Sigmoid colon (tissue), 7 donors: Measurements from ENCODE around the gene HECTD4. TPM values are rescaled to one million over a fixed set of nuclear protein-coding genes. Genes with fewer than 3 reads are reported as not detected.
"Not testable (repeated sequence)": the region's sequence is repeated elsewhere in the genome, so short reads cannot be mapped to it uniquely, and the experiment has no call there.

Source experiments
- DNase-seq: peaks from one replicate; pipeline ENCODE4 v3.0.0-alpha.2; 2019
- H3K27ac ChIP-seq, 4 donors: fragments of 200-600 bp; sonication (generic); one replicate each; pipeline ENCODE4 v1.5.1; 2016 to 2019; ENCODE audit warnings: mild to moderate bottlenecking in 1 of 4
- H3K27me3 ChIP-seq, 3 donors: fragments of 200-600 bp; sonication (generic); one replicate each; pipeline ENCODE4 v1.5.1; 2019; ENCODE audit warnings: mild to moderate bottlenecking in 1 of 3
- H3K36me3 ChIP-seq, 4 donors: fragments of 200-600 bp; sonication (generic); one replicate each; pipeline ENCODE4 v1.5.1; 2016 to 2019
- H3K4me1 ChIP-seq, 4 donors: fragments of 200-600 bp; sonication (generic); one replicate each; pipeline ENCODE4 v1.5.1; 2017 to 2019
- H3K4me3 ChIP-seq, 4 donors: fragments of 200-600 bp; sonication (generic); one replicate each; pipeline ENCODE4 v1.5.1; 2017 to 2019; ENCODE audit warnings: mild to moderate bottlenecking in 2 of 4, moderate library complexity in 1 of 4
- H3K9me3 ChIP-seq, 4 donors: fragments of 200-600 bp in 3 of 4; sonication (generic) in 3 of 4; one replicate each; pipeline versions ENCODE4 v1.5.1 to v1.6.1; 2013 to 2019
- CTCF ChIP-seq, 4 experiments: fragments of 450-650 bp in 3 of 4; fragments of 200-600 bp in 1 of 4; IDR thresholded peaks; one replicate each; pipeline ENCODE4 v1.5.1; 2016 to 2019; ENCODE audit warnings: antibody characterized with exemption in 4 of 4, mild to moderate bottlenecking in 3 of 4, moderate library complexity in 2 of 4
- EP300 ChIP-seq, 4 donors: sonication (generic); formaldehyde crosslinking; IDR thresholded peaks; one replicate each; pipeline ENCODE4 v1.6.1; 2017; ENCODE audit warnings: antibody characterized with exemption in 4 of 4
- POLR2A ChIP-seq, 2 donors: fragments of 450-650 bp; IDR thresholded peaks; one replicate each; pipeline ENCODE4 v1.6.1; 2016; ENCODE audit warnings: antibody characterized with exemption in 2 of 2, mild to moderate bottlenecking in 2 of 2, moderate library complexity in 2 of 2
- POLR2AphosphoS5 ChIP-seq, 4 donors: sonication (generic); formaldehyde crosslinking; IDR thresholded peaks; one replicate each; pipeline ENCODE4 v1.6.1; 2017; ENCODE audit warnings: antibody characterized with exemption in 4 of 4
- WGBS, 2 donors: extraction: QIAGEN DNeasy Blood & Tissue Kit; methylation state at CpG; one replicate each; pipeline ENCODE4 v1.1.7; 2013; 5-methylcytosine and 5-hydroxymethylcytosine counted together
- intact Hi-C: fragments of 100-400 bp; cut with DNase I; formaldehyde crosslinking; loops from one replicate; pipeline ENCODE4 v1.15.1; 2023
- polyA plus RNA-seq, 3 donors: library from polyadenylated mRNA; stranded (reverse); fragments of 200-250 nt; gene quantifications; one replicate each; pipeline ENCODE4 v1.2.3, GENCODE V29; 2013
- total RNA-seq, 4 donors: library from RNA; depleted of rRNA; stranded (reverse); fragments of >200 nt; gene quantifications; one replicate each; pipeline ENCODE4 v1.1.0, GENCODE V29; 2016
- donor health status: healthy with polysubstance abuse.
- donor health status: Bipolar disorder and iron deficiency.
- donor health status: healthy.

Gene HECTD4
- total and polyA plus RNA-seq, 7 donors: 5.4 to 64.8 (median 26.0) TPM

DNA sequence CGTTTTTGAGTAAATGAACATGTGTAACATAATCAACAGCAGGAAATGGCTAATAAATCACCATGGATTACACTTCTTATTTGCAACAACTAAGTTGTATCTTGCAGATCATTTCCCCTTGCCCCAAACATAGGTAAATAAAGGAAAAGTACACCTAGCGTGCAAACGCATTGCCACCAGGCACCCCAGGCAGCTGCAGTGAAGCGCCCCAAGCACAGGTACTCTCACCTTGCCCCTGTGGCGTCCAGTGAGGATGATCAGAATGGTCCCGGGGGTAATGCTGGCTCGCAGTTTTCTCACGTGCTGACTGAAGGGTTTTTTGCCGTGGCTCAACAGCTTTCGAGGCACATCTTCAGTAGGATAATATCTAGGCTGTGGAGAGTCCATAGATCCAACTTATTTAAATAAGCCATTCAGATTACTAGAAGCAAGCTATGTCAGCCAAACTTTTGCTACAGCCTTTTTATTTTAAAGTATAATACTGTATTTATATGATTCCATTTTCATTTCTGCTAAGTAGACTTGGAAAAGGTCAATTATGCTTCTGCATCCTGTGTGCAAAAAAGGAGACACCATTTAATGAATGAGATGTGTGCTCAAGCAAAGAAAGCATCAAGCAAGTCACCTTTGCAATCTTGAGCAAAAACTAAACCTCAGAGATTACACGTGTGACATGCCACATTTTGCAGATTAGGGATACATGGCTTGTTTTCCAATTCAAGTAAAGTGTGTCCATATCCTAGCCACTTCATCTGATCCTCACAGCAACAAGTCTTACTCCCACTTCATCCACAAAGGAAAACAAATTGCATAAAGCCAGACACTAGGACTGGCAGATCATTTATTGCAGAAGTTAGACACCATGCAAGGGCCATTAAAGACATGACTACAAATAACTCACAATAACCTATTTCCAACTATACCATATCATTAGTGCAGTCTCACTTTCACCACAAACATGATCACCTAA, 24.6 kb upstream of the HECTD4 start:
- H3K36me3 ChIP-seq: peaks cover 7 to 43% (median 31%) of the 10 kb centered on the region in 4 donors
- no peaks in the 10 kb centered on the region for H3K27me3 ChIP-seq
- H3K27ac ChIP-seq: no peak overlapping the region
- DNase-seq: no peak
- no peaks in the 10 kb centered on the region for H3K9me3 ChIP-seq
- WGBS, 2 donors: 73 to 85% methylated on average over 11 of the region's 11 CpGs
- intact Hi-C loops: loop anchor here (5.0 kb wide), 1 partner anchor 565 kb away; the partner anchor contains the start of gene MAPKAPK5
- TF ChIP-seq POLR2A (IDR thresholded peaks at IDR 0.05) (no peak), POLR2AphosphoS5 (IDR thresholded peaks at IDR 0.05) (no peak), CTCF (IDR thresholded peaks at IDR 0.05) (no peak), EP300 (IDR thresholded peaks at IDR 0.05) (no peak)
- H3K4me3 ChIP-seq: no peak overlapping the region
- peaks cover 0 to 26% (median 19%) of the 10 kb centered on the region in 4 donors for H3K4me1 ChIP-seq

DNA sequence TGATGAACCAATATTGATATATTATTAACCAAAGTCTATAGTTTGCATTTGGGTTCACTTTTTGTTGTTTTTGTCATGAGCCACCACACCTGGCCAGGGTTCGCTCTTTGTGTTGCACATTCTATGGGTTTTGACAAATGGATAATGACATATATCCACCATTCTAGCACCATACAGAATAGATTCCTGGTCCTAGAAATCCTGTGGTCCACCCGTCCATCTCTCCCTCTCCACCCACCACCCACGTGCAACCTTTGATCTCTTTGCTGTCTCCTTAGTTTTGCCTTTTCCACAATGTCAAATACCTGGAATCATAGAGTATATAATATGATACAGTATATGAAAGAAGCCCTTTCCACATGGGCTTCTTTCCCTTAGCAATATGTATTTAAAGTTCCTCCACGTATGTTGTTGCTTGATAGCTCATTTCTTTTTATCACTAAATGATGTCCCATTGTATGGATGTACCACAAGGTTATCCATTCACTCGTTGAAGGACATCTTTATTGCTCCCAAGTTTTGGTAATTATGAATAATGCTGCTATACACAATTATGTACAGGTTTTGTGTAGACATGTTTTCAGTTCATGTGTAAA, 19.8 kb upstream of the HECTD4 start:
- 35 to 56% methylated on average over 5 of the region's 5 CpGs for WGBS, 2 donors
- Histone ChIP-seq H3K9me3 (no peaks in the 10 kb centered on the region), H3K27me3 (no peaks in the 10 kb centered on the region), H3K4me1 (peaks cover 0 to 7% (median 3%) of the 10 kb centered on the region in 4 donors), H3K36me3 (peaks cover 7 to 30% (median 20%) of the 10 kb centered on the region in 4 donors), H3K4me3 (no peak overlapping the region), H3K27ac (no peak overlapping the region)
- no peak for TF ChIP-seq POLR2A (IDR thresholded peaks at IDR 0.05)
- no peak for TF ChIP-seq CTCF (IDR thresholded peaks at IDR 0.05)
- TF ChIP-seq EP300 (IDR thresholded peaks at IDR 0.05): no peak
- TF ChIP-seq POLR2AphosphoS5 (IDR thresholded peaks at IDR 0.05): no peak
- no peak for DNase-seq
- intact Hi-C loops: no loop called here

DNA sequence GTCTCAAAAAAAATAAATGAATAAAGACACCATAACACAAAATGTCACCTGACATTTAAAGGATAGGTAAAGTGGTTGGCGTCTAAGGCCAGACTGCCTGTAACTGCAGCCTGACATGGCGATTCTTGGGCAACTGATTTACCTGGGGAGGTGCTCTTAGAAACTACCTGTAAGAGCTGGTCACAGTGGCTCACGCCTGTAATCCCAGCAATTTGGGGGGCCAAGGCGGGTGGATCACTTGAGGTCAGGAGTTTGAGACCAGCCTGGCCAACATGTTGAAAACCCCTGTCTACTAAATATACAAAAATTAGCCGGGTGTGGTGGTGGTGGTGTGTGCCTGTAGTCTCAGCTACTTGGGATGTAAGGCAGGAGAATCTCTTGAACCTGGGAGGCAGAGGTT, 18.8 kb upstream of the HECTD4 start:
- intact Hi-C loops: no loop called here
- no peak for DNase-seq
- no peaks in the 10 kb centered on the region for H3K4me1 ChIP-seq
- H3K4me3 ChIP-seq: no peak overlapping the region
- H3K27ac ChIP-seq: no peak overlapping the region
- H3K36me3 ChIP-seq: peaks cover 3 to 21% (median 10%) of the 10 kb centered on the region in 4 donors
- 93 to 94% methylated on average over 5 of the region's 5 CpGs for whole genome bisulfite sequencing, 2 donors
- no peaks in the 10 kb centered on the region for H3K9me3 ChIP-seq
- no peak for TF ChIP-seq POLR2AphosphoS5 (IDR thresholded peaks at IDR 0.05)
- TF ChIP-seq EP300 (IDR thresholded peaks at IDR 0.05): no peak
- no peak for TF ChIP-seq CTCF (IDR thresholded peaks at IDR 0.05)
- TF ChIP-seq POLR2A (IDR thresholded peaks at IDR 0.05): no peak
- H3K27me3 ChIP-seq: no peaks in the 10 kb centered on the region

DNA sequence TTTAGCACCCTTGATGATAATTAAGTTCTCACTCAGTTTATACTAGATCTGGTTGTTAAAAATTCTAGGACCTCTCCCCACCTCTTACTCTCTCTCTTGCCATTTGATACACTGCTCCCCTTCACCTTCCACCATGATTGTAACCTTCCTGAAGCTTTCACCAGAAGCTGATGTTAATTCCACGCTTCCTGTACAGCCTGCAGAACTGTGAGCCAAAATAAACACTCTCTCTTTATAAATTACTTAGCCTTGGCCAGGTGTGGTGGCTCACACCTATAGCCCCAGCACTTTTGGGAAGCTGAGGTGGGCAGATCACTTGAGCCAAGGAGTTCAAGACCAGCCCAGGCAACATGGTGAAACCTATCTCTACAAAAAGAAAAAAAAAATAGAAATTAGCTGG, 11.1 kb upstream of the HECTD4 start:
- WGBS, 2 donors: 20 to 66% methylated on average over 1 of the region's 1 CpG
- no peaks in the 10 kb centered on the region for H3K27me3 ChIP-seq

GRCh38 chr12:112389922-112390654, 7.9 kb upstream of the HECTD4 start:
- H3K36me3 ChIP-seq, H3K4me3 ChIP-seq, DNase-seq, H3K27me3 ChIP-seq, H3K9me3 ChIP-seq, H3K27ac ChIP-seq, H3K4me1 ChIP-seq: not testable (repeated sequence)
- WGBS, 2 donors: 76 to 88% methylated on average over 3 of the region's 4 CpGs
- intact Hi-C loops: loop anchor here (5.0 to 10.0 kb wide), 3 partner anchors 73 to 265 kb away; partner anchors contain the start of gene TRAFD1

More for the DNA sequence above, 11.1 kb upstream of the HECTD4 start:
- H3K36me3 ChIP-seq: no peaks in the 10 kb centered on the region
- TF ChIP-seq POLR2AphosphoS5 (IDR thresholded peaks at IDR 0.05): no peak
- no peak for TF ChIP-seq CTCF (IDR thresholded peaks at IDR 0.05)
- no peak for TF ChIP-seq EP300 (IDR thresholded peaks at IDR 0.05)
- no peak for TF ChIP-seq POLR2A (IDR thresholded peaks at IDR 0.05)
- H3K27ac ChIP-seq: no peak overlapping the region
- no peaks in the 10 kb centered on the region for H3K4me1 ChIP-seq
- intact Hi-C loops: no loop called here
- H3K4me3 ChIP-seq: no peak overlapping the region
- no peak for DNase-seq
- no peaks in the 10 kb centered on the region for H3K9me3 ChIP-seq
